ENCODE measurements around the gene CCDC86.
A peak's percentile ranks its signal among the peaks of the same experiment; 100 is the strongest.

The CCDC86 gene

DNA sequence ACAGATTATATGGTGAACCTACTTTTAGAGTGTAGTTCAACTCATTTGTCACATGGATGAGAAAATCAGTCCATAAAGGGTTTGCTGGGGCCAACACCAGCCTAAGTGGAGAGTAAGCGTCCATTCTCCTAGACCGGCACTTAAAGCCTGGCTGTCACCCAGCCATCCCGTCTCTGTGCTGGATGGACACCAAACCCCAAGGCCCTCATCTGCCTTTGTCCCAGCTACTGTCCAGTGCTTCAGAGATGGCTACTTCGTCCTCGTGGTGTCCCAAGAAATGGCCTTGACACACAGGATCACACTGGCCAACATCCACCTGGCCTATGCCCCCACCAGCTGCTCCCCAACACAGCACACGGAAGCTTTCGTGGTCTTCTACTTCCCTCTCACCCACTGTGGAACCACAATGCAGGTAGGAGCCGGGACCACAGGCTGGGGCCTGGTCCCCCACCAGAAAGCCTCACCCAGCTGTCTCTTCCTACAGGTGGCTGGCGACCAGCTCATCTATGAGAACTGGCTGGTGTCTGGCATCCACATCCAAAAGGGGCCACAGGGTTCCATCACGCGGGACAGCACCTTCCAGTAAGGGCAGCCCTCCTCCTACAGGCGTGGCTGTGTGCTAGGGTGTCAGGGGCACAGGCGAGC, 28.9 kb downstream of the CCDC86 start:
- TF ChIP-seq, protein P1, sequence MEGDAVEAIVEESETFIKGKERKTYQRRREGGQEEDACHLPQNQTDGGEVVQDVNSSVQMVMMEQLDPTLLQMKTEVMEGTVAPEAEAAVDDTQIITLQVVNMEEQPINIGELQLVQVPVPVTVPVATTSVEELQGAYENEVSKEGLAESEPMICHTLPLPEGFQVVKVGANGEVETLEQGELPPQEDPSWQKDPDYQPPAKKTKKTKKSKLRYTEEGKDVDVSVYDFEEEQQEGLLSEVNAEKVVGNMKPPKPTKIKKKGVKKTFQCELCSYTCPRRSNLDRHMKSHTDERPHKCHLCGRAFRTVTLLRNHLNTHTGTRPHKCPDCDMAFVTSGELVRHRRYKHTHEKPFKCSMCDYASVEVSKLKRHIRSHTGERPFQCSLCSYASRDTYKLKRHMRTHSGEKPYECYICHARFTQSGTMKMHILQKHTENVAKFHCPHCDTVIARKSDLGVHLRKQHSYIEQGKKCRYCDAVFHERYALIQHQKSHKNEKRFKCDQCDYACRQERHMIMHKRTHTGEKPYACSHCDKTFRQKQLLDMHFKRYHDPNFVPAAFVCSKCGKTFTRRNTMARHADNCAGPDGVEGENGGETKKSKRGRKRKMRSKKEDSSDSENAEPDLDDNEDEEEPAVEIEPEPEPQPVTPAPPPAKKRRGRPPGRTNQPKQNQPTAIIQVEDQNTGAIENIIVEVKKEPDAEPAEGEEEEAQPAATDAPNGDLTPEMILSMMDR (conservative IDR thresholded peaks at IDR 0.05; ENCODE audit: low read length), result no peak
- no peak overlapping the region for H3K4me3 ChIP-seq (ENCODE audit: low read length)
- no peak for DNase-seq (ENCODE audit: low read depth)

DNA sequence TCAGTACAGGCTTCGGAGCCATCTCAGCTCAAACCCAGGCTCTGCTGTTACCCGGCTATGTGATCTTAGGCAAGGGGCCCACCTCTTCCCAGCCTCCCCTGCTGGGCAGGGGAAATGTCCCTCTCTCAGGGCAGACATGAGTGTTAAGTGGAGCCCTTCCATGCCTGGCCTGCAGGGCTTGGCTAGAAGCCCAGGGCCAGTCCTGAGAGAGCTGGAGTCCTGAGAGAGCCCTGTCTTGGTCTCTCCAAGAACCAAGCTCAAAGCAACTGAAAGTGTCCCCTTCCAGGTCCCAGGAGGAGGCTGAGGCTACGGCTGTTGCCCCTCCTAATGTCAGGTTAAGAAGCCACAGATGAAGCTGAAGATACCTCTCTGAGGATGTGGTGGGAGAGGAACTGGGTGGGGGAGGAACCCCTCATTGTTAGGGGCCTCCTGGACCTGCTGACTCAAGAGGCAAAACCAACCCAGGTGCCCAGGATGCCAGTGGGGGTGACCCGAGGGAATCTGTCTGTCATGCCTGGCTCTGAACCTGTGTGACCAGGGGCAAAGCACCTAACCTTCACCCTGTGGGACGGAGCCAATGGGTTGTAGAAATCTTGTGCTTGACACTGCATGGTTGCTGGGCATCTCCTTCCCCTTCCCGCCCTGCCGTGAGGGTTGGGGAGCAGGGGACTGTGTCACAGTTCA, 29.6 kb downstream of the CCDC86 start:
- TF ChIP-seq, protein P1 (conservative IDR thresholded peaks at IDR 0.05; ENCODE audit: low read length), result peak; percentile 29
- H3K4me3 ChIP-seq (ENCODE audit: low read length), result no peak overlapping the region
- DNase-seq (ENCODE audit: low read depth), result peak; percentile 36

DNA sequence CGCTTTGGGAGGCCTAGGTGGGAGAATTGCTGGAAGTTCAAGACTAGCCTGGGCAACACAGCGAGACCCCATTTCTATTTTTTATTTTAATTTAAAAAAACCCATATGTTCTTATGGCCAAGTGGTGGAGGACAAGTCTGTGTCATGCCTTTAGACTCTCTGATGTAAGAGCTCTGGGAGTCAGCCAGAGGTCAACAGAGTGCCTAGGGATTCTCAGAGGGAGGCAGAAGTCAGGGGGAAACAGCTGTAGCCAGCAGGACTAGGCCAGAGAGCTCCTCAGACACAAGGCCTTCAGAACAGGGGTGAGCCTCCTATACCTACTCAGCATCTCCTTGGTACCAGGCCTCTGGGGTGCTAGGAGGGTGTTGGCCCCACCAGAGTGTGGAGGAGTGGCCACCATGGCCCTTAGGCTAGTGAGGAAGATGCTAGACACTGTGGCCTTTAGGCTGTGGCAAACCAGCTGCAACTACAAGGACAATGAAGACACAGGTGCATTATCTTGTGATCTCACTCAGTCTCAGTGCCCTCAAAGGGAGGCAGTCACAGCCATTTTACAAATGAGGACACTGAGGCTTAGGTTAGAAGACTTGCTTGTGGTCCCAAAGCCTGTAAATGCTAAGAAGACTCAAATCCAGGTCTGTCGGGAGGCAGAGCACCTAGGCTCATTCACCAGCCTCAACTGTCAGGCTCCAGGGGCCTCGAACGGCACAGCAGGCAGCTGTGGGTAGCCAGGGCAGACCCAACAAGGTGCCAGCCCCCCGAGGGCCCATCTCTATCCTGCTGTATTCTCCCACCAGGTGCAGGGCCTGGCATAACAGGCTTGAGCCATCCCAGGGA, 30.4 kb downstream of the CCDC86 start:
- TF ChIP-seq, protein P1 (conservative IDR thresholded peaks at IDR 0.05; ENCODE audit: low read length), result no peak
- peak; percentile 80 for DNase-seq (ENCODE audit: low read depth)
- no peak overlapping the region for H3K4me3 ChIP-seq (ENCODE audit: low read length)

DNA sequence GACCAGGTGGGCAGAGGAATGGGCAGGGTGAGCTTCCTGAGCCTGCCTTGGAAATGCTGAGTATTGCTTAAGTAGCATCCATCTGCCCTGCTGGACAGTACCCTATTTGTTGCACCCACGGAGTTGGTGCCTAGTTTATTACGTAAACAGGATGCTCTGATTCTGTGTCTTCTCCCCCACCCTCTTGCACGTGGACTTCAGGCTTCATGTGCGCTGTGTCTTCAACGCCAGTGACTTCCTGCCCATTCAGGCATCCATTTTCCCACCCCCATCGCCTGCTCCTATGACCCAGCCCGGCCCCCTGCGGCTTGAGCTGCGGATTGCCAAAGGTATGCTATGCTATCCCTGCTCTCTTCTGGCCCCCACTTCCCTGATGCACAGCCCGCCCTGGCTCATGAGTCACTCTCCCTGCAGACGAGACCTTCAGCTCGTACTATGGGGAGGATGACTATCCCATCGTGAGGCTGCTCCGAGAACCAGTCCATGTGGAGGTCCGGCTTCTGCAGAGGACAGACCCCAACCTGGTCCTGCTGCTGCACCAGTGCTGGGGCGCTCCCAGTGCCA, 31.1 kb downstream of the CCDC86 start:
- TF ChIP-seq, protein P1 (conservative IDR thresholded peaks at IDR 0.05; ENCODE audit: low read length), result no peak
- DNase-seq (ENCODE audit: low read depth), result peak; percentile 79
- H3K4me3 ChIP-seq (ENCODE audit: low read length), result no peak overlapping the region

DNA sequence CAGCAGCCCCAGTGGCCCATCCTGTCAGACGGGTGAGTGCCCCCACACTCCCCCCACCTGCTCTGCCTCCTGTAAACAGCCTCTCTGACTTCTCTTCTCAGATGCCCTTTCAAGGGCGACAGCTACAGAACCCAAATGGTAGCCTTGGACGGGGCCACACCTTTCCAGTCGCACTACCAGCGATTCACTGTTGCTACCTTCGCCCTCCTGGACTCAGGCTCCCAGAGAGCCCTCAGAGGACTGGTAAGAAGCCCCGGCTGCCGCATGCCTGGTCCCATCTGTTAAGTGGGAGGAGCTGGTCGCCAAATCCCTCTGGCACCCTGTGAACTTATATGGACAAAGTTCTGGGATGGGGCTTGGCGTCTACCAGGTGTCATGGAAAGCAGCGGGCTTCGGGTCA, 31.6 kb downstream of the CCDC86 start:
- DNase-seq (ENCODE audit: low read depth), result no peak
- no peak overlapping the region for H3K4me3 ChIP-seq (ENCODE audit: low read length)
- TF ChIP-seq, protein P1 (conservative IDR thresholded peaks at IDR 0.05; ENCODE audit: low read length), result no peak

DNA sequence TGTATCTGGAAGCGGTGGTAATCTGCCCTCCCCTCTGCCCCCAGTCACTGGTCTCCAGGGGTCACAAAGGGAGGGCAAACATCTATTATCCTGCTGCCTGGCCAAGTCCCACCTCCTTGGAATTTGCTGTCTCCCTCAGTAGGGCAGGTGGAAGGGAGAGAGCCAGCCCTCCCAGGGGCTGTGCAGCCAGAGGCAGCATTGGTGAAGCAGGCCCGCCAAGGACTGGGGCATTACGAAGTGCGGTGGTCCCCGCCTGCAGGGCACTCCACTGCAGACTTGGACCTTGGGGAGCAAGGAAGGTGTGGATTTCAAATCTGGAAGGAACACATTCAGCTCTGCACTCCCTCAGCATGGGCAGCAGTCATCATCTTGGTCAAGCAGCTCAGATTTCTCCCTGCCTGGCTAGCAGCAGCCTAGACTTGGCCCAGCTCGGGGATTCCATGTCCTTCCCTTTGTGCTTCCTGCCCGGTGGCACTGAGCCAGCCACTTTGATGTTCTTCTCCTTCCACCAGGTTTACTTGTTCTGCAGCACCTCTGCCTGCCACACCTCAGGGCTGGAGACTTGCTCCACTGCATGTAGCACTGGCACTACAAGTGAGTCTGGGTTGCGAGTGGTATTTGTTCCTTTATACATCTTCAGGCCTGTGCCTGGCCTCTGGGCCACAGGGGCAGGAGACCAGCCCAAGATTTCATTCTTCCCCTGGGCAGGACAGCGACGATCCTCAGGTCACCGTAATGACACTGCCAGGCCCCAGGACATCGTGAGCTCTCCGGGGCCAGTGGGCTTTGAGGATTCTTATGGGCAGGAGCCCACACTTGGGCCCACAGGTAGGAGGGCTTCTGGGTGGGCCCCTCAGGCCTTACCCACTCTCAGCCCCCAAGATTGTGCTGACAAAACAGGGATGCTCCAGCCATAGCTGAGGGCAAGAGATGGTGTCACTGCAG, 32.8 kb downstream of the CCDC86 start:
- DNase-seq (ENCODE audit: low read depth), result no peak
- no peak overlapping the region for H3K4me3 ChIP-seq (ENCODE audit: low read length)
- TF ChIP-seq, protein P1 (conservative IDR thresholded peaks at IDR 0.05; ENCODE audit: low read length), result no peak
